Measurements from ENCODE around the gene JPH3. TPM values are rescaled to one million over a fixed set of nuclear protein-coding genes. Genes with fewer than 3 reads are reported as not detected.

The JPH3 gene
- polyA plus RNA-seq, 2 of the 4 experiments (the other 2 are of a cell fraction) = 0.36 to 1.6 TPM

- ATAC-seq = no peak; a peak in 1 of 6 replicates
- Histone ChIP-seq H3K27ac (no peak overlapping the region), H3K4me1 (no peaks in the 10 kb centered on the region), H3K4me3 (no peak overlapping the region), H3K9me3 (no peaks in the 10 kb centered on the region), H3K4me2 (no peak overlapping the region)
- 92% methylated on average over 23 of the region's 23 CpGs for WGBS (ENCODE audit: missing lambda C conversion rate)
- DNase-seq (ENCODE audit: low read depth in 1 of 2, low spot score in 1 of 2) = no peak
- TF ChIP-seq MAFK (IDR thresholded peaks at IDR 0.05; ENCODE audit: partially characterized antibody) (no peak), MYC (IDR thresholded peaks at IDR 0.05; ENCODE audit: borderline replicate concordance, low read length) (no peak), POLR2AphosphoS2 (conservative IDR thresholded peaks at IDR 0.05; ENCODE audit: low read length) (no peak), BCL3 (IDR thresholded peaks at IDR 0.05) (no peak)
- ChIA-PET CTCF (interaction anchor here (0.5 to 0.7 kb wide), 5 partner anchors 9 to 825 kb away, joined by 3 to 5 read pairs (median 3); no protein-coding TSS in a partner anchor), POLR2A (no interaction called here)
- no peak for FAIRE-seq
Observed at GRCh38 chr16:87735270-87736007, 133.1 kb downstream of the JPH3 start.

GRCh38 chr16:87736008-87736382 is 133.7 kb downstream of the JPH3 start:
- WGBS (ENCODE audit: missing lambda C conversion rate) = 94% methylated on average over 12 of the region's 12 CpGs

More at GRCh38 chr16:87736008-87736382, 133.7 kb downstream of the JPH3 start:
- ChIA-PET CTCF (interaction anchor here (0.6 kb wide), 1 partner anchor 23 kb away, joined by 4 read pairs; no protein-coding TSS in a partner anchor), POLR2A (no interaction called here)
- no peak overlapping the region for H3K4me3 ChIP-seq
- no peak for DNase-seq (ENCODE audit: low read depth in 1 of 2, low spot score in 1 of 2)
- H3K4me1 ChIP-seq = no peaks in the 10 kb centered on the region
- no peak overlapping the region for H3K27ac ChIP-seq
- H3K9me3 ChIP-seq = no peaks in the 10 kb centered on the region
- no peak for TF ChIP-seq JUNB (IDR thresholded peaks at IDR 0.05)
- no peak for TF ChIP-seq NPAS2 (CRISPR knock-in tag; IDR thresholded peaks at IDR 0.05; ENCODE audit: borderline replicate concordance)
- no peak for TF ChIP-seq RARB (CRISPR knock-in tag; IDR thresholded peaks at IDR 0.05)
- TF ChIP-seq CTCF (IDR thresholded peaks at IDR 0.05) = no peak
- TF ChIP-seq HOXB5 (CRISPR knock-in tag; IDR thresholded peaks at IDR 0.05) = no peak
- no peak for TF ChIP-seq HMGXB4 (CRISPR knock-in tag; IDR thresholded peaks at IDR 0.05; ENCODE audit: borderline replicate concordance)
- TF ChIP-seq HOXB13 (CRISPR knock-in tag; IDR thresholded peaks at IDR 0.05; ENCODE audit: low read depth) = no peak
- TF ChIP-seq RAD21 (conservative IDR thresholded peaks at IDR 0.05 in 1 of 2, IDR thresholded peaks at IDR 0.05 in 1 of 2) = no peak
- no peak for TF ChIP-seq GATA3 (IDR thresholded peaks at IDR 0.05; ENCODE audit: borderline replicate concordance)
- TF ChIP-seq NR3C1 (IDR thresholded peaks at IDR 0.05) = no peak
- no peak for TF ChIP-seq POLR2A (IDR thresholded peaks at IDR 0.05; ENCODE audit: low read length)
- no peak for TF ChIP-seq EP300 (IDR thresholded peaks at IDR 0.05)
- no peak for TF ChIP-seq SREBF2 (IDR thresholded peaks at IDR 0.05)
- no peak for TF ChIP-seq MAZ (IDR thresholded peaks at IDR 0.05; ENCODE audit: borderline replicate concordance, low read depth, low read length)
- no peak for TF ChIP-seq KDM5A (IDR thresholded peaks at IDR 0.05)
- no peak for TF ChIP-seq CHD2 (IDR thresholded peaks at IDR 0.05; ENCODE audit: low read length, partially characterized antibody)
- no peak for TF ChIP-seq CBX8 (IDR thresholded peaks at IDR 0.05)
- no peak for TF ChIP-seq EHF (CRISPR knock-in tag; IDR thresholded peaks at IDR 0.05)
- no peak for TF ChIP-seq RCOR1 (IDR thresholded peaks at IDR 0.05; ENCODE audit: low read depth, low read length)
- ATAC-seq = peak; percentile 45 to 49; a peak in 5 of 6 replicates
- no peak overlapping the region for H3K4me2 ChIP-seq
- no peak for FAIRE-seq
